ENCODE data around the gene MGLL. TPM values are rescaled to one million over a fixed set of nuclear protein-coding genes. Genes with fewer than 3 reads are reported as not detected.

MGLL gene
- total RNA-seq, 2 experiments from 2014 or later = 1.5 to 1.7 TPM

DNA sequence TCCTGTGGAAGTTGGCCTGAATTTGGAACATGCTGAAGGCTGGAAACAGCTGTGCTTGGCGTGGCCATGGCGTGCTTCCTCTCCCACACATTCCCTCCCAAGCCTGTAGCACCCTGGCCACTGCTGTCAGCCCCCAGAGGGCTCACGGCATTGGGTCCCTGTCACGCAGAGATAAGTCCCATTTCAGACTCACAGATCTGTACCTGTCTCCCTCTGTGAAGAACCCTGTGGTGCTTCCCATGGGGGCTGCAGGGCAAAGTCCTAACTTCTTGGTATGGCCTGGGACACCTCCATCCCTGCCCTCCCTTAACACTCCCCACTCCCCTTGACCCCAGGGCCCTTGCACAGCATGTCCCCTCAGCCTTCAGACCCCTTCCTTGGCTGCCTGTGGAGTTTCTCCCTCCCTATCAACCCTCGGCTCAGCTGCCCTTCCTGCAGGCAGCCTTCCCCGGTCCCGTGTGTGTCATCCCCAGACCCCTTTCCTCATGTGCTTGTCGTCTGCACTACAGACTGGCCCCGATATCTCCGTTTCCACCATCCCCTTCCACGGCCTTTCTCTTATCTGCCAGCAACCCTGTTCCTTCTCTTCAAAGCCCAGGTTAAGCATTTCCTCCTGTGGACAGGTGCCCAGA, 120.9 kb downstream of the MGLL start:
- Mint-ChIP-seq H3K27me3 (peaks cover 13% of the 10 kb centered on the region), H3K4me3 (no peak overlapping the region), H3K36me3 (ENCODE audit: low read depth) (no peaks in the 10 kb centered on the region), H3K4me1 (peaks cover 3% of the 10 kb centered on the region), H3K9me3 (peaks cover 2% of the 10 kb centered on the region), H3K27ac (no peak overlapping the region)
- no peak for DNase-seq
- CTCF ChIA-PET = interaction anchor here (0.6 kb wide), 1 partner anchor 1455 kb away, joined by 3 read pairs; no protein-coding TSS in a partner anchor
- POLR2A ChIA-PET = no interaction called here

DNA sequence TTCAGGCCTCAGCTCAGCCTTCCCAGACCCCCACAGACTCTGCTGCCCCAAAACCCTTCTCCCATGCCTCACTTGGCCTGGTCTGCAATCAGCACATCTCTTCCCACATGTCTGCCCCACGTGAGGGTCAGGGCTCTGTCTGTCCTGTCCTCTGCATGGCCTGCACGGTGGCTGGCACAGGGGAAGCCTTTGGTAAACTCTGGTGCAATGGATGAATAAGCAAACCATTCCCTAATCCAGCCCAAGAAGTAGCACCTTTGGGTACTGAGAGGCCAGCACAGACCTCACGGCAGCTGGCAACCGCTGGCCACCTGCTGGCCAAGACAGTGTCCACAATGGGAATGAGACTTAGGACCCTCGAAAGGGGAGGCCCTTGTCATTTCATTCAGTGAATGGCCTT, 121.9 kb downstream of the MGLL start:
- POLR2A ChIA-PET = no interaction called here
- H3K4me3 Mint-ChIP-seq = no peak overlapping the region

DNA sequence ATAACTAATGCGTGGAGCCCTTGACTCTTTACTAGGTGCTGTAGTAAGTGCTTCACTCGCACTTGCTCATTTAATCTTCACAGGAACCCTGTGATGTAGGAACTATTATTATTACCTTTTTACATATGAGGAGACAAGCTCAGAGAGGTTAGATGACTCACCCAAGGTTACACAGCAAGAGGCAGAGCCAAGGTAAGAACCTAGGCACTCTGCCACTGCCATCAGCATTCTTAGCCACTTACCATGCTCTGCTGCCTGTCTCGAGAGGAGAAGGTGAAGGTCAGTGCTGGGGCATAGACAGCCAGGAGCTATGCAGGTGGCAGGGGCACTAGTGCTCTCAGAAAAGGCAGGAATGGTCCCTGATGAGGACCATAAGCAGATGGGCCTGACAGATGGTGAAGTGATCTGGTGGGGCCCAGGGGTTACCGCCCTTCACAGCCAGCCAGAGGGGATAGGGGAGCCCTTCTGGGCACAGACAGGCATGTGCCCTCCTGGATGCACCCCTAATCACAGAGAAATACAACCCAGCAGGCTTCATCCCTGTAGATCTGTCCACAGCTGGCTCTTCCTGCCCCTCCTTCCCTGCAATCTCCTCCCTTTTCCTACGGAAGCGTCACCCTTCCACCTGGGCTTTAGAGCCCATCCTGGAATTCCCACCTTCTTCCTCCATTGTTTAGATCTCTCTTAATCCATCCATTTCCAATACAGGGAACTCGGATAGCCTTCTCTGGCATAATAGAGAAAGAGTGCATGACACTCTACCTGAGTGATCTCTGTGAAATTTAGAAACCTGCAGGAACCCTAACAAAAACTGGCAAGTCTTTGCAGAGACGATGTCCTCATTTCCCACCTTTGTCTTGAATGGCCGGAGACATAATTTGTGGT, 122.7 kb downstream of the MGLL start:
- ChIA-PET POLR2A (no interaction called here), CTCF (interaction anchor here (1.1 kb wide), 1 partner anchor 152 kb away, joined by 4 read pairs; no protein-coding TSS in a partner anchor)
- Mint-ChIP-seq H3K27me3 (peaks cover 9% of the 10 kb centered on the region), H3K4me1 (peaks cover 3% of the 10 kb centered on the region), H3K36me3 (ENCODE audit: low read depth) (no peaks in the 10 kb centered on the region), H3K4me3 (no peak overlapping the region), H3K27ac (no peak overlapping the region), H3K9me3 (peaks cover 2% of the 10 kb centered on the region)
- DNase-seq = no peak

More for the DNA sequence above, 121.9 kb downstream of the MGLL start:
- H3K27me3 Mint-ChIP-seq = peaks cover 13% of the 10 kb centered on the region
- no peak for DNase-seq
- peaks cover 2% of the 10 kb centered on the region for H3K9me3 Mint-ChIP-seq
- peaks cover 3% of the 10 kb centered on the region for H3K4me1 Mint-ChIP-seq
- H3K27ac Mint-ChIP-seq = no peak overlapping the region
- CTCF ChIA-PET = no interaction called here
- H3K36me3 Mint-ChIP-seq (ENCODE audit: low read depth) = no peaks in the 10 kb centered on the region

DNA sequence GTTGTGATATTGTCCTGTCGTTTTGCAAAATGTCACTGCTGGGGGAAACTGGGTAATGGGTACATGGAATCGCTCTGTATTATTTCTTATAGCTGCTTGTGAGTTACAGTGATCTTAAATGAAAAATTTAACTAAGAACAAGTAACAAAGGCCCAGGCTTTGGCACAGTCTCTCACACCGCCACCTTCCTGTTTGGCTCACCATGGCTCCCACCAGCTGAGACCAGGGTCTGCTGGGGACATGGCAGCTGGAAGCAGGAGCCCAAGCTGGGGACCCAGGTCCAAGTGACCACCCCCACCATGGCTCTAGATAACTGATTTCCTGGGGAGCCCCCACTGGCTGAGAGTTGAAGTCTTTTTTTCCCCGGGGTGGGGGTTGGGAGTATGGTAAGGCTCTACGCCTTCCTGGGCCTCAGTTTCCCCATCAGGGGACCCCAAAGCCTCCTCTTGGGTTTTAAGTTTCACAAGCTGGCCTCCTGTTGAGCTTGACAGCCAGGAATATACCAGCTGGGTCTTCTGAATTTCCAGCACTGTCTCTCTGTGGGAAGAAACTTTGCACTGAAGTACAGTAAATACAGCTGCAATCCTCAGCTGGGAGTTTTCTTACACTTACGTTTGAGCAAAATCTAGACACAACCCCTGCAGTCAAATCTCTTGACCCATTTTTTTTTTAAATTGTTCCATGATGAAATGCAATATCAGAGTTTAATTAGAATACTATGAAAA, 123.5 kb downstream of the MGLL start:
- Mint-ChIP-seq H3K4me3 (no peak overlapping the region), H3K27ac (no peak overlapping the region), H3K27me3 (peaks cover 5% of the 10 kb centered on the region), H3K9me3 (peaks cover 2% of the 10 kb centered on the region), H3K36me3 (ENCODE audit: low read depth) (no peaks in the 10 kb centered on the region), H3K4me1 (peaks cover 3% of the 10 kb centered on the region)
- ChIA-PET CTCF (interaction anchor here (1.1 kb wide), 1 partner anchor 151 kb away, joined by 4 read pairs; no protein-coding TSS in a partner anchor), POLR2A (no interaction called here)
- DNase-seq = no peak

DNA sequence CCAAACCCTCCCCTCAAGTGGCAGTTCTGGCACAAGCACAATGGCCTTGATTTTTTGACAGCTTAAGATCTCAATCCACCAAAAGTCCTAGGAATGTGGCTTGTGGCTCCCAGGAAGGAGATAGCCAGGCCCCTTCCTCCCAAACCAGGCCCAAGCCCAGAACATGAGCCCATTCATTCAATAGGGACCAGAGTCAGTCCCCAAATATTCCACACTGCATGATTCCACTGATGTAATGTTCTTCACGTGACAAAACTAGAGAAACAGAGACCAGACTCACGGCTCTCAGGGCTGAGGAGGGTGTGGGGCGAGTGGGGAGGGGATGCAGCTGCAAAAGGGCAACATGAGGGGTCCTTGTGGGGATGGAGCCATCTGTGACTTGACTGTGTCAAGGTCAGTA, 124.0 kb downstream of the MGLL start:
- Mint-ChIP-seq H3K36me3 (ENCODE audit: low read depth) (no peaks in the 10 kb centered on the region), H3K9me3 (no peaks in the 10 kb centered on the region), H3K4me3 (no peak overlapping the region), H3K27ac (no peak overlapping the region), H3K27me3 (no peaks in the 10 kb centered on the region), H3K4me1 (peaks cover 3% of the 10 kb centered on the region)
- ChIA-PET CTCF (no interaction called here), POLR2A (no interaction called here)
- no peak for DNase-seq

DNA sequence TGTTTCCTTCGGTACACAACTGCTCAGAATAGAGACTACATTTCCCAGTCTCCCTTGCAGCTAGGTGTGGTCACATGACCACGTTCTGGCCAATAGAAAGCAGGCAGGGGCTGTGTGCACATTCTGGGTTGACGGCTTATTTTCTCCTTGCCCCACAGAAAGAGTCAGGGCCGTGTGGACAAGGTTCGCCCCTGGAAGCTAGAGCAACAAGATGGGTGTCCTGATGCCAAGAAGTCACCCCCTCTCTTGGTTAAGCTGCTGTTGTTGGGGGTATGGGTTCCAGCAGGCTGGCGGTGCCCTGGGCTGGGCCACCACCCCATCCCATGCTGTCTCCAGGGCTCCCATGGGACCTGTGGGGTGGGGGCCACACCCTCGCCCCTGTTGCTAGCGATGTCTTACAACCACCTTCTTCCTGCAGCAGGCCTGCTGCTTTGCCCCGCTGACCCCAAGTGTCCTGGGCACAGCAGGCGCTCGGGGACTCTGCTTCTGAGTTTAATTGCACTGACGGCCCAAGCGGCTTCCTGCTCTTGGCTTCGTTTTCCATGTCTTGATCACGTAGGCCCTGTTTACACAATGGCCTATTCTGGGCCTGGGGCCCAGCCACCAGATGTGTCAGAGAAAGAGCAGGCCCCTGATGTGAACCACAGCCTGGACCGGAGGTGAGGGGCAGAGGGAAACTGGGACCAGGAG, 124.6 kb downstream of the MGLL start:
- CTCF ChIA-PET = interaction anchor here (1.2 to 2.6 kb wide), 4 partner anchors 16 to 134 kb away, joined by 3 to 19 read pairs (median 8); no protein-coding TSS in a partner anchor
- POLR2A ChIA-PET = no interaction called here
- no peak overlapping the region for H3K4me3 Mint-ChIP-seq
- no peak overlapping the region for H3K27ac Mint-ChIP-seq
- no peaks in the 10 kb centered on the region for H3K36me3 Mint-ChIP-seq (ENCODE audit: low read depth)
- no peaks in the 10 kb centered on the region for H3K27me3 Mint-ChIP-seq
- H3K9me3 Mint-ChIP-seq = no peaks in the 10 kb centered on the region
- peaks cover 3% of the 10 kb centered on the region for H3K4me1 Mint-ChIP-seq
- peak; percentile 66 for DNase-seq

DNA sequence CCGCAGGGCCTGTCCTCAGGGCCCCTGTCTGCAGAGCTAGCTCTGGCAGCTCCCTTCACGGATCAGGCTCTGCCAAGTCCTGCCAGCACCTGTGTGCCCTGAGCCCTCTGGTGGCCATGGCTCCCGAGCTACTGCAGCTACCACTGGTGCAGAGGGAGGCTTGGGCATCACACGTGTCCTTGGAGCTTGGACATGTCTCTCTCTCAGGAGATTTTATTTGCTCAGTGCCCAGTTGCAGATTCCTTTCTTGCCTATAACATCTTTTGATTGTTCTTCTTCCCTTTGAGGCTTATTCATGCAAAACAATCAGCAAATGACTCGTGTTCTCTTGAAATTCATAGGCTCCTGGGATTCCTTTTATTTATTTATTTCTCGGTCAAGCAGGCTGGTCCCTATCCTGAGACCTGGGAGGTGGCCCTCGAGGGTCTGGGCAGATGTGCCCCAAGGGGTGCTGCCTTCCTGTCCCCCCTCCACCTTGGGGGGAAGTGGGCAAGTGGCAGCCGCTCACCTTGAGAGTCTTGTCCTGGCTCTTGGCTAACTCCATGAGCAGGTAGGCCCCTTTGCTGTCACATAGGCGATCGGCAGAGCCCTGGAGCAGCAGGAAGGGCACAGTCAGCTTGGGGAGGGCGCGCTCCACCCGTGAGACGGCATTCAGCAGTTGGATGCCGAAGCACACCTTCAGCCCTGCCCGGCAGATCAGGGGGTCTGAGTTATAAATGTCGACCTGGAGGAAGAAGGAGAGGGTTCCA, 127.7 kb downstream of the MGLL start:
- peak; percentile 60 for DNase-seq
- Mint-ChIP-seq H3K4me1 (peaks cover 3% of the 10 kb centered on the region), H3K4me3 (no peak overlapping the region), H3K36me3 (ENCODE audit: low read depth) (no peaks in the 10 kb centered on the region), H3K27me3 (no peaks in the 10 kb centered on the region), H3K9me3 (no peaks in the 10 kb centered on the region), H3K27ac (no peak overlapping the region)
- CTCF ChIA-PET = interaction anchor here (0.6 to 3.2 kb wide), 17 partner anchors 11 to 662 kb away, joined by 3 to 19 read pairs (median 4); partner anchors contain the start of gene ABTB1
- POLR2A ChIA-PET = interaction anchor here (1.4 kb wide), 1 partner anchor 95 kb away, joined by 4 read pairs; no protein-coding TSS in a partner anchor

DNA sequence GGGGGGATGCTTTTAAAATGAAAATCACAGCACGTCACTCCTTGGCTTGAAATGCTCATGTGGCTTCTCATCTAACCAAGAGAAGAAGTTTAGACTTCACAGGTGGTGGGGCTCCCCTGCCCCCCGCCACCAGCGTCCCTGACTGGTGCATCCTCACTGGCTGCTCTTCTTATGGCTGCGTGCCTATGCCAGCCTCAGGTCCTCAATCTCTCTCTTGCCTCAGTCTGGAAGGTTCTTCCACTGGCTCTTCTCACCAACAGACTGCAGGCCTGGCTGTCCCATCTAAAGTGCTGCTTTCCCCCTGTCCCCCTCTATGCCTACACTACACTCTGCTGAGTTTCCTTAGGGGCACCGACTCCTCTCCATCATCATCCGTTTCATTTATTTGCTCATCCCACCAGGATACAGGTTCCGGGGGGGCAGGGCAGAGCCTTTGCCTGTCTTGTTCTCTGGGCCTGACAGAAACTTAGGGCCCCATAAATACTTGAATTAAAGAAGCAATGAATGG, 128.9 kb downstream of the MGLL start:
- CTCF ChIA-PET = interaction anchor here (1.3 to 3.2 kb wide), 4 partner anchors 11 to 139 kb away, joined by 5 to 19 read pairs (median 13); no protein-coding TSS in a partner anchor
- H3K4me1 Mint-ChIP-seq = peaks cover 3% of the 10 kb centered on the region
- H3K9me3 Mint-ChIP-seq = no peaks in the 10 kb centered on the region
- no peak for DNase-seq
- H3K4me3 Mint-ChIP-seq = no peak overlapping the region
- H3K36me3 Mint-ChIP-seq (ENCODE audit: low read depth) = no peaks in the 10 kb centered on the region
- POLR2A ChIA-PET = interaction anchor here (1.4 kb wide), 1 partner anchor 94 kb away, joined by 4 read pairs; no protein-coding TSS in a partner anchor
- no peak overlapping the region for H3K27ac Mint-ChIP-seq
- H3K27me3 Mint-ChIP-seq = no peaks in the 10 kb centered on the region

DNA sequence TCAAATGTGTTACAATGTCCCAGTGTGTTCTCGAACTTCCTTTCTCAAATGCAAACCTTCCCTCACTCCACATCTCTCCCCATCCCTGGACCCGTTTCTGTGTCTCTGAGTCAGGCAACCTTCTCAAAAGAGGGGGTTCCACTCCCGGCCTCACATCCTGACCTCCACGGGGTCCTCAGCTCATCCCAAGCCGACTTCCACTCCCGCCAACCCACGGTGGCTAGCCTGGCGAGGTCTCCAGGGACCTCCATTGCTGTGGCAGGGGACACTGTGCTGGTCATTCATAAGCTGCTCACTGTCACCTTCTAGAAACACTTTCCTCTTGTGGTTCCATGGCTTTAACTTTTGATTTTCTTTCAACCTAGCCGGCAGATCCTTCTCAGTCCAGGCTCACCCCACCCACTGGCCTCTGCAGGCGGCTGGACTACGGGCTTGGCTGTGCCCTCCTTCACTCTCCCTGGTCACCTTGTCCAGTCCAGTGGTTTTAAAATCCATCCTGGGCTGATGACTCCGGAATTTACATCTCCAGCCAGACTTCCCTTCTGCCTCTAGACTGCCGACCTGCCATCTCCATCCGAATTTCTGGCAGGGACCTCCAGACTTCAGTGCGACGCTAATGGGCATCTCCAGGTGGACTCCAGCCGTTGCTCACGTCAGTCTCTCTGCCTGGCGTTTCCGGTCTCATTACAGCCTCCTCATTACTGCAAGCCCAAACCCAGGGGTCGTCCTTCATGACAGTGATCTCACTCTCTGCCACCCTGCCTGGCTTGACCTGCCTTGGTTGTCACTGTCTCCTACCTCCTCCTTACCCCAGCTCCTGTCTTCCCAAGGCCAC, 129.6 kb downstream of the MGLL start:
- Mint-ChIP-seq H3K27me3 (no peaks in the 10 kb centered on the region), H3K27ac (no peak overlapping the region), H3K4me3 (no peak overlapping the region), H3K9me3 (no peaks in the 10 kb centered on the region), H3K36me3 (ENCODE audit: low read depth) (no peaks in the 10 kb centered on the region), H3K4me1 (peaks cover 3% of the 10 kb centered on the region)
- ChIA-PET POLR2A (no interaction called here), CTCF (interaction anchor here (1.0 kb wide), 1 partner anchor 118 kb away, joined by 3 read pairs; no protein-coding TSS in a partner anchor)
- no peak for DNase-seq

DNA sequence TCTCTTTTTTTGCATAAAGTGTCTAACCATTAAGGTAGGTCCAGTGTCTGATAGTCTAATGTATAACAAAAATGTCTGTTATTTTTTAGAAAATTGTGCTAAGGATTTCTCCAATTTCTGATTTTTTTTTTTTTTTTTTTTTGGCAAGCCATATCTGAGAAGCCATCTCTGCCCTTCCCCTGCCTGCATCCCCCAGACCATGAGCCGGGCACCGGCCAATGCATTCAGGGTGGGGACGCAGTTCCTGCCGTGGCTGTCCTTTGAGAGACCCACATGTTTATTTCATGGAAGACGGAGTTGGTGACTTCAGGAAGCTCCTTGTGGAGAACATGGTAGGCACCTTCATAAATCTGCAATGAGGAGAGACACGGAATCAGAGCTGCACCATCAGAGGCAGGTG, 130.3 kb downstream of the MGLL start:
- Mint-ChIP-seq H3K4me1 (no peaks in the 10 kb centered on the region), H3K36me3 (ENCODE audit: low read depth) (no peaks in the 10 kb centered on the region), H3K27me3 (no peaks in the 10 kb centered on the region), H3K4me3 (no peak overlapping the region), H3K27ac (no peak overlapping the region), H3K9me3 (no peaks in the 10 kb centered on the region)
- CTCF ChIA-PET = interaction anchor here (1.0 kb wide), 1 partner anchor 117 kb away, joined by 3 read pairs; no protein-coding TSS in a partner anchor
- POLR2A ChIA-PET = no interaction called here
- no peak for DNase-seq

DNA sequence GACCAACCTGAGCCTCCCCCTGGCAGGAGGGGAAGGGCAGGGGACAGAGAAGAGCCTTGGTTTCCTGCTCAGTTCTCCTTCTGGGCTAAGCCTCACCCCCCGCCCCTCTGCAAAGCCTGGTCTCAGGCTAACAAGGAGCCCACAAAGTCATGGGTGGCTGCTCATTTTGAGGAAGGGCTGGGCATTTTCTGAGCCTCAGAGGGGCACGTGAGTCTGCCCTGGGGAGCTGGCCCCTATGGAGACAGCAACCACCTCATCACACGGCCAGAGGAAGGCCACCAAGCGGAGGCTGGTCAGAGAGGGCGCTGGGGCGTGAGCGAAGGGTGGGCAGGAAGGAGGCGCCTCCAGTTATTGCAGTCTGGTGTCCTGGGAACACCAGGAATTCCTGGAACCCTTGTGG, 130.8 kb downstream of the MGLL start:
- H3K36me3 Mint-ChIP-seq (ENCODE audit: low read depth) = no peaks in the 10 kb centered on the region
- no peak overlapping the region for H3K4me3 Mint-ChIP-seq
- POLR2A ChIA-PET = no interaction called here
- H3K27me3 Mint-ChIP-seq = no peaks in the 10 kb centered on the region
- H3K9me3 Mint-ChIP-seq = no peaks in the 10 kb centered on the region
- CTCF ChIA-PET = interaction anchor here (0.8 to 0.9 kb wide), 2 partner anchors 116 to 140 kb away, joined by 3 read pairs; no protein-coding TSS in a partner anchor
- no peak overlapping the region for H3K27ac Mint-ChIP-seq
- DNase-seq = no peak
- no peaks in the 10 kb centered on the region for H3K4me1 Mint-ChIP-seq

All from activated CD4-positive, alpha-beta memory T cell treated with anti-CD3 and anti-CD28 coated beads, Interleukin-2, amount 10 ng/mL, durations not matched to agents 7 days and 5 days (primary cell).